ENCODE results near the gene GABARAPL1. TPM values are rescaled to one million over a fixed set of nuclear protein-coding genes. Genes with fewer than 3 reads are reported as not detected.

Gene GABARAPL1
- total RNA-seq, 2 donors from 2014 or later: 15.8 to 20.3 TPM

DNA sequence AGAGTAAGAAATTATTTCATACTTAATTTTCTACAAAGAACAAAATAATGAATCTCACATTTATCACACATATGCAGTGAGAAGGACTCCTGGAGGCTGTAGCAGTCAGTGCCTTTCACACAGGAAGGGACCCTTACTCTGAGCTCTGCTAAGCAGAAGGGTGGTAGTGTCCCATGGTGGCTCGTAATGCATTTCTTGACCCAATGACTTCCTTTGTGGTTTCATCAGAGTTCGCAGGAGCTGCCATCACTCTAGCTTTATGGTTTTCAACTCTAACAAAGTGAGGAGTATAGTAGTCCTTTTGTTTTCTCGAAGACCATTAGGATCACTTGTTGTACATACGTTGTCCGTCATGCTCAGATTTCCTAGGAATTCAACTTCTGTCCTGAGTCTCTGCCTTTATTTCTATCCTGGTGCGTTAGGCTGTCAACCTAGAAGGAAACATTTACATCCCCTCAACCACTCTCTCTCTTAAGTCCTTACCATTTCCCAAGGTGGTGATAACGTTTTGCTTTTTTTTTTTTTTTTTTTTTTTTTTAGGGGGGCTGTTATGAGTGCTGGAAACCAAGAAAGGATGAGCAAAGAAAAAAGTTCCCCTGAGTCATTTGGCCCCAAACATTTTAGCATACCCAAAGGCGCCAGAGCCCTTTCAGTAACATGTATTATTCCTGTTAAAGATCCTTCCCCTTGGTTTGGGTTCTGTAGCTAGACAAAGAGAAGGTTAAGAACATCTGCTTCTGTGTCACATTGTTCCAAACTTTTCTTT, 37.2 kb downstream of the GABARAPL1 start:
- Mint-ChIP-seq H3K27ac (peak overlapping the region; percentile 92), H3K27me3 (ENCODE audit: low read depth) (peaks cover 28% of the 10 kb centered on the region), H3K36me3 (ENCODE audit: insufficient read depth in 2 of 2) (peaks cover 2 to 4% of the 10 kb centered on the region in 2 donors), H3K4me1 (ENCODE audit: low read depth) (peaks cover 24% of the 10 kb centered on the region), H3K4me3 (peak overlapping the region; percentile 47 to 82), H3K9me3 (peaks cover 0 to 2% of the 10 kb centered on the region in 2 donors)
- peak; percentile 32 to 36 for DNase-seq
- peak; percentile 93 to 96 for ATAC-seq (replicated peaks in 1 of 2)

DNA sequence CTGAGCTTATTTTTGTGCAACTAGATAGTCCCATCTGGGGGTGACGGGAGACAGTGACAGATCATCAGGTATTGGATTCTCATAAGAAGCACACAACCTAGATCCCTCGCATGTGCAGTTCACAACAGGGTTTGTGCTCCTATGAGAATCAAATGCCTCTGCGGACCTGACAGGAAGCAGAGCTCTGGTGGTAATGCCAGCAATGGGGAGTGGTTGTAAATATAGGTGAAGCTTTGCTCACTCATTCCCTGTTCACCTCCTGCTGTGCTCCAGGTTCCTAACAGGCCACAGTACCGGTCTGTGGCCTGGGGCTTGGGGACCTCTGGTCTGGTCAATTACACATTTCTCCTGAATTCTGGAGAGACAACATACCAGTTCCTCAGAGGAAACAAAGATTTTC, 39.0 kb downstream of the GABARAPL1 start:
- no peak overlapping the region for H3K27ac Mint-ChIP-seq
- H3K9me3 Mint-ChIP-seq: peaks cover 0 to 4% of the 10 kb centered on the region in 2 donors
- peaks cover 24% of the 10 kb centered on the region for H3K4me1 Mint-ChIP-seq (ENCODE audit: low read depth)
- H3K36me3 Mint-ChIP-seq (ENCODE audit: insufficient read depth in 2 of 2): peaks cover 4 to 6% of the 10 kb centered on the region in 2 donors
- DNase-seq: no peak
- H3K27me3 Mint-ChIP-seq (ENCODE audit: low read depth): peaks cover 21% of the 10 kb centered on the region
- ATAC-seq (replicated peaks in 1 of 2): no peak
- H3K4me3 Mint-ChIP-seq: no peak overlapping the region

DNA sequence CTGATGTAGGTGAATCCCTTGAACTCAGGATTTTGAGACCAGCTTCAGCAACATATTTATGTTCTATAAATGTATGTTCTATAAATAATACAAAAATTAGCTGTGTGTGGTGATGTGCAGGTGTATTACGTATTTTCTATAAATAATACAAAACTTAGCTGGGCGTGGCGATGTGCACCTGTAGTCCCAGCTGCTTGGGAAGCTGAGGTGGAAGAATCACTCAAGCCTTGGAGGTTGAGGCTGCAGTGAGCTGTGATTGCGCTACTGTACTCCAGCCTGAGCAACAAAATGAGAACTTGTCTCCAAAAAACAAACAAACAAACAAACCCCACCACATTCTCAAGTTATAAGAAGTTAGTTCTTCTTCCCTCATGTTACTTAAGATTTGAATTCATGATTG, 39.5 kb downstream of the GABARAPL1 start:
- ATAC-seq (replicated peaks in 1 of 2) (no peak), DNase-seq (no peak)
- H3K4me3 Mint-ChIP-seq: no peak overlapping the region
- peaks cover 24% of the 10 kb centered on the region for H3K4me1 Mint-ChIP-seq (ENCODE audit: low read depth)
- no peak overlapping the region for H3K27ac Mint-ChIP-seq
- peaks cover 4 to 9% of the 10 kb centered on the region in 2 donors for H3K36me3 Mint-ChIP-seq (ENCODE audit: insufficient read depth in 2 of 2)
- peaks cover 21% of the 10 kb centered on the region for H3K27me3 Mint-ChIP-seq (ENCODE audit: low read depth)
- H3K9me3 Mint-ChIP-seq: peaks cover 0 to 4% of the 10 kb centered on the region in 2 donors

DNA sequence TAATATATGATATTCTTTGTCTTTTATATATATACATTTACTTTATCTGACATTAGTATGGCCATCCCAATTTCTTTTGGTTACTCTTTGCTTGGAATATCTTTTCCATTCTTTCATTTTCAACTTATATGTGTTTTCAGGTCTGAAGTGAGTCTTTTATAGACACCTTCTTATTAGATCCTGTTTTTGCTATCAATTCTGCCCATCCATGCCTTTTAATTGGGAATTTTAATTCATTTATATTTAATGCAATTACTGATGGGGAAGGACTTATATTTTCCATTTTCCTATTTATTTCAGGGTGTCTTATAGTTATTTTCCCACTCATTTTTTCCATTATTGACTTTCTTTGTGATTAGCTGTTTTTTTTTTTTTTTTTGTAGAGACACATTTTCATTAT, 43.4 kb downstream of the GABARAPL1 start:
- no peak overlapping the region for H3K4me3 Mint-ChIP-seq
- H3K27ac Mint-ChIP-seq: no peak overlapping the region
- H3K4me1 Mint-ChIP-seq (ENCODE audit: low read depth): no peaks in the 10 kb centered on the region
- peaks cover 5 to 12% of the 10 kb centered on the region in 2 donors for H3K36me3 Mint-ChIP-seq (ENCODE audit: insufficient read depth in 2 of 2)
- ATAC-seq (replicated peaks in 1 of 2) (no peak), DNase-seq (no peak)
- peaks cover 1 to 4% of the 10 kb centered on the region in 2 donors for H3K9me3 Mint-ChIP-seq
- H3K27me3 Mint-ChIP-seq (ENCODE audit: low read depth): peaks cover 14% of the 10 kb centered on the region

DNA sequence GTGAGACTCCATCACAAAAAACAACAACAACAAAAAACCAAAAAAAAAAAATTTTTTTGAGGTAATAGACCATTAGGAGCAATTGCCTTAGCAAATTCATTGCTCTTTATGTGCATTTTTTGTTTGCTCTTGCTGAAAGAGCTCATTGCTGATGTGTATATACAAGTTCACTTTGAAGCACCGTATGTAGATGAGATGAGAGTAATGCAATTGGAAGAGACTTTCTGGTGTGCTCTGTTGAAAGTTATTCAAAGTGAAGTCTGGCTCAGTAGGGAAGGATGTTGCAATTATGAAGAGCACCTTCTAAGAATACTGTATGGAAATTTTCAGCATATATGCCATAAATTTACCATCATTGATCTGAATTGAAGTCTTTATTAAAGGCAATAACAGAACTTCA, 48.2 kb downstream of the GABARAPL1 start:
- Mint-ChIP-seq H3K4me3 (no peak overlapping the region), H3K27me3 (ENCODE audit: low read depth) (peaks cover 9% of the 10 kb centered on the region), H3K27ac (no peak overlapping the region), H3K9me3 (peaks cover 0 to 1% of the 10 kb centered on the region in 2 donors), H3K4me1 (ENCODE audit: low read depth) (no peaks in the 10 kb centered on the region), H3K36me3 (ENCODE audit: insufficient read depth in 2 of 2) (peaks cover 1 to 6% of the 10 kb centered on the region in 2 donors)
- no peak for DNase-seq
- ATAC-seq (replicated peaks in 1 of 2): no peak

DNA sequence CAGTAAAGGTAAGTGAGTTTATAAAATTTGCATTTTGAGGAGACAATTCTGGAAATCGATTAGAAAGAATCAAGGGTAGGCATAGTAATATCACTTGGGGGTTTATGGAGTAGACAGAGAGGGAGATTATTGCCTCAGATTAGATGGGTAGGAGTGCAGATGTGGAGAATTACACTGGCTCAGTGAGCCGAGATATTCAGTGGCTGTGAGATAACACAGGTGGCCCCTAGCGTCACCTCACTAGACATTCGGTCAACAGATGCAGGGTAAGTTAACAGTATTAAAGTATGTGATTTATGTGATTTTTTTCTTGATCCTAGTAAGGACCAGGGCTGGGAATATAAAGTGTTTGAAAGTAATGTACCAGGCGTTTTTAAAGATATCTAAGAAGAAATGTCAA, 55.4 kb downstream of the GABARAPL1 start:
- Mint-ChIP-seq H3K27ac (no peak overlapping the region), H3K4me3 (no peak overlapping the region), H3K4me1 (ENCODE audit: low read depth) (no peaks in the 10 kb centered on the region), H3K36me3 (ENCODE audit: insufficient read depth in 2 of 2) (no peaks in the 10 kb centered on the region), H3K27me3 (ENCODE audit: low read depth) (no peaks in the 10 kb centered on the region), H3K9me3 (no peaks in the 10 kb centered on the region)
- ATAC-seq (replicated peaks in 1 of 2) (no peak), DNase-seq (no peak)

DNA sequence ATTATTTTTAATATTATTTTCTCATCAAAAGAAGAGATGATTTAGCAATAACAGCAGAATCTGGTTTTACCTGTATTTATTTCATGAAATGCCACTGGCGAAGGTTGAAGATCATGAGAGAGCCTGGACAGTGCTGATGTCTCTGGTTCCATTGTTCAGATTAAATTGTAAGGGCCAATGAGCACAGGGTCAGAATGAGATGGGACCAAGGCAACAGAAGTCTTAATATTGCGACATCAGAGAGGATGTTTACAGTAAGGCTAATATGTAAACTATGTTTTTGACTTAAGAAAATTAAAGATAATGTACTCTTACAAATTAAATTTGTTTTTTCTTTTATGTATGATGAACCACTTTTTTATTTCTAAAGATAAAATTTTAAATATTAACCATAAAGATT, 59.8 kb downstream of the GABARAPL1 start:
- H3K4me1 Mint-ChIP-seq (ENCODE audit: low read depth): peaks cover 8% of the 10 kb centered on the region
- no peak for ATAC-seq (replicated peaks in 1 of 2)
- no peak for DNase-seq
- H3K4me3 Mint-ChIP-seq: no peak overlapping the region
- no peaks in the 10 kb centered on the region for H3K9me3 Mint-ChIP-seq
- H3K36me3 Mint-ChIP-seq (ENCODE audit: insufficient read depth in 2 of 2): peaks cover 0 to 1% of the 10 kb centered on the region in 2 donors
- H3K27me3 Mint-ChIP-seq (ENCODE audit: low read depth): peaks cover 7% of the 10 kb centered on the region
- no peak overlapping the region for H3K27ac Mint-ChIP-seq

Other genes starting within 250 kb of the GABARAPL1 start
- under 1 TPM in 1 of 2 donors, not detected in 1; 0.16 TPM for gene CLEC12A, start 241.5 kb upstream of the GABARAPL1 start, total RNA-seq
- not detected for gene CLEC1B, start 213.8 kb upstream of the GABARAPL1 start, total RNA-seq
- not detected for gene CLEC12B, start 202.2 kb upstream of the GABARAPL1 start, total RNA-seq
- not detected for gene CLEC9A, start 182.2 kb upstream of the GABARAPL1 start, total RNA-seq
- not detected for gene CLEC1A, start 113.9 kb upstream of the GABARAPL1 start, total RNA-seq
- gene CLEC7A, start 82.7 kb upstream of the GABARAPL1 start, total RNA-seq: not detected
- not detected for gene OLR1, start 40.7 kb upstream of the GABARAPL1 start, total RNA-seq
- not detected for gene TMEM52B, start 33.8 kb upstream of the GABARAPL1 start, total RNA-seq
- 1 to 10 TPM; 2.0 to 6.6 TPM for gene KLRD1, start 95.0 kb downstream of the GABARAPL1 start, total RNA-seq
- gene KLRK1, start 177.2 kb downstream of the GABARAPL1 start, total RNA-seq: 10 to 100 TPM; 18.9 to 23.6 TPM
- gene KLRC4, start 196.9 kb downstream of the GABARAPL1 start, total RNA-seq: 1 to 10 TPM; 6.1 to 7.1 TPM
- gene KLRC3, start 207.7 kb downstream of the GABARAPL1 start, total RNA-seq: 1 to 10 TPM; 2.5 to 2.8 TPM
- 1 to 10 TPM; 1.4 to 1.9 TPM for gene KLRC2, start 223.1 kb downstream of the GABARAPL1 start, total RNA-seq
- gene KLRC1, start 240.5 kb downstream of the GABARAPL1 start, total RNA-seq: 1 to 10 TPM; 3.1 to 9.0 TPM